ENCODE measurements around the gene KLF1.

Gene KLF1

GRCh38 chr19:12843328-12843727 lies 43.7 kb downstream of the KLF1 start:
- no peak overlapping the region for H3K4me3 ChIP-seq (ENCODE audit: low read depth in 1 of 2, low read length in 1 of 2)
- no peak for TF ChIP-seq CTCF (IDR thresholded peaks at IDR 0.05)
- no peaks in the 10 kb centered on the region for H3K36me3 ChIP-seq
- H3K27me3 ChIP-seq = peaks cover 100% of the 10 kb centered on the region
- H3K27ac ChIP-seq = no peak overlapping the region
- H3K9me3 ChIP-seq = no peaks in the 10 kb centered on the region
- peaks cover 11 to 22% of the 10 kb centered on the region in 2 experiments for H3K4me1 ChIP-seq (ENCODE audit: control insufficient read depth in 1 of 2, insufficient read depth in 1 of 2, low read depth in 1 of 2, low read length in 1 of 2)

GRCh38 chr19:12842511-12842910 lies 44.5 kb downstream of the KLF1 start:
- no peak overlapping the region for H3K4me3 ChIP-seq (ENCODE audit: low read depth in 1 of 2, low read length in 1 of 2)
- peaks cover 11 to 17% of the 10 kb centered on the region in 2 experiments for H3K4me1 ChIP-seq (ENCODE audit: control insufficient read depth in 1 of 2, insufficient read depth in 1 of 2, low read depth in 1 of 2, low read length in 1 of 2)
- no peaks in the 10 kb centered on the region for H3K9me3 ChIP-seq
- no peak overlapping the region for H3K27ac ChIP-seq
- peaks cover 100% of the 10 kb centered on the region for H3K27me3 ChIP-seq
- TF ChIP-seq CTCF (IDR thresholded peaks at IDR 0.05) = no peak
- no peaks in the 10 kb centered on the region for H3K36me3 ChIP-seq

GRCh38 chr19:12841094-12841493 lies 45.9 kb downstream of the KLF1 start:
- Histone ChIP-seq H3K4me3 (ENCODE audit: low read depth in 1 of 2, low read length in 1 of 2) (peak overlapping the region in 1 of 2 experiments; percentile 12), H3K27me3 (peaks cover 100% of the 10 kb centered on the region), H3K27ac (no peak overlapping the region), H3K9me3 (no peaks in the 10 kb centered on the region), H3K4me1 (ENCODE audit: control insufficient read depth in 1 of 2, insufficient read depth in 1 of 2, low read depth in 1 of 2, low read length in 1 of 2) (peaks cover 6 to 14% of the 10 kb centered on the region in 2 experiments), H3K36me3 (no peaks in the 10 kb centered on the region)
- no peak for TF ChIP-seq CTCF (IDR thresholded peaks at IDR 0.05)

GRCh38 chr19:12840091-12841079 lies 46.6 kb downstream of the KLF1 start:
- no peak overlapping the region for H3K4me3 ChIP-seq (ENCODE audit: low read depth in 1 of 2, low read length in 1 of 2)
- no peaks in the 10 kb centered on the region for H3K36me3 ChIP-seq
- peaks cover 6 to 14% of the 10 kb centered on the region in 2 experiments for H3K4me1 ChIP-seq (ENCODE audit: control insufficient read depth in 1 of 2, insufficient read depth in 1 of 2, low read depth in 1 of 2, low read length in 1 of 2)
- no peak overlapping the region for H3K27ac ChIP-seq
- TF ChIP-seq CTCF (IDR thresholded peaks at IDR 0.05) = no peak
- peaks cover 100% of the 10 kb centered on the region for H3K27me3 ChIP-seq
- no peaks in the 10 kb centered on the region for H3K9me3 ChIP-seq

- Histone ChIP-seq H3K27me3 (peaks cover 100% of the 10 kb centered on the region), H3K4me3 (ENCODE audit: low read depth in 1 of 2, low read length in 1 of 2) (no peak overlapping the region), H3K4me1 (ENCODE audit: control insufficient read depth in 1 of 2, insufficient read depth in 1 of 2, low read depth in 1 of 2, low read length in 1 of 2) (peaks cover 6 to 14% of the 10 kb centered on the region in 2 experiments), H3K36me3 (no peaks in the 10 kb centered on the region), H3K27ac (no peak overlapping the region), H3K9me3 (no peaks in the 10 kb centered on the region)
- TF ChIP-seq CTCF (IDR thresholded peaks at IDR 0.05) = no peak
These were observed 47.9 kb downstream of the KLF1 start for GRCh38 chr19:12838886-12839756.

All from neutrophil (primary cell).